Measurements from ENCODE around the gene DNAI4.

DNA sequence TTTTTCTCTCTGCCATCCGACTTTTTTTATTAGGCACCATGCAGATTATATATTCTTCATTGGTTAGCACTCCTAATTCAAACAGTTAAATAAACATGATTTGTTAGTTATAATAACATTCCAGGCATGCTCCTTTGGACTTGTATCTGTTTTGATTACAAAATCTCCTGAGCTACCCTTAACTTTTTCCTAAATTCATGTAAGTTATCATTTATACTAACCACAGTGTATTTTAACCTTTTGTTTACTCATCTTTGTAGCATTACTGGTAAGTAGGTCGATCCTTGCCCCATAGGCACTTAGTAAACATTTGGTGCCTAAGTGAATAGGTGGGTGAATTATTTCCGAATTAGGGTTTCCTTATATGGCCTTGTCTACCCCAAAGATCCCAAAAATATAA, 43.9 kb upstream of the DNAI4 start:
- TF ChIP-seq ARNT (IDR thresholded peaks at IDR 0.05) (no peak), ELF4 (IDR thresholded peaks at IDR 0.05) (no peak), FOXK2 (IDR thresholded peaks at IDR 0.05) (no peak), LEF1 (IDR thresholded peaks at IDR 0.05; ENCODE audit: borderline replicate concordance) (no peak), FOXA1 (IDR thresholded peaks at IDR 0.05) (no peak), TARDBP (IDR thresholded peaks at IDR 0.05) (no peak), NFRKB (IDR thresholded peaks at IDR 0.05) (no peak), HDGF (IDR thresholded peaks at IDR 0.05; ENCODE audit: borderline replicate concordance) (no peak), FOXM1 (IDR thresholded peaks at IDR 0.05; ENCODE audit: borderline replicate concordance) (no peak), SUZ12 (IDR thresholded peaks at IDR 0.05) (no peak)
